HepG2 (cell line): Measurements from ENCODE around the gene DSN1. TPM values are rescaled to one million over a fixed set of nuclear protein-coding genes. Genes with fewer than 3 reads are reported as not detected.

Source experiments
- ADNP ChIP-seq: sonication (generic); formaldehyde crosslinking; IDR thresholded peaks from 2 replicates; pipeline ENCODE4 v1.4.0; 2020; ENCODE audit warnings: missing genetic modification reagents
- DNMT1 ChIP-seq: sonication (generic); formaldehyde crosslinking; IDR thresholded peaks from 2 replicates; pipeline ENCODE4 v1.5.1; 2020; ENCODE audit warnings: mild to moderate bottlenecking, missing genetic modification reagents
- EHMT2 ChIP-seq: fragments of 200-600 bp; sonication (generic); IDR thresholded peaks from 2 replicates; pipeline ENCODE4 v1.7.0; 2017; ENCODE audit warnings: antibody characterized with exemption, low read depth, low read length, borderline replicate concordance
- GABPB1 ChIP-seq: IDR thresholded peaks from 2 replicates; pipeline ENCODE4 v1.6.1; 2016; ENCODE audit warnings: mild to moderate bottlenecking, missing genetic modification reagents, moderate library complexity, missing compliant biosample characterization
- GATA4 ChIP-seq: sonication (generic); IDR thresholded peaks from 2 replicates; pipeline ENCODE4 v1.6.1; 2016; ENCODE audit warnings: antibody characterized with exemption, low read depth, borderline replicate concordance
- HNRNPUL1 ChIP-seq: fragments of 200-400 bp; formaldehyde crosslinking; IDR thresholded peaks from 2 replicates; pipeline ENCODE4 v1.6.1; 2017; ENCODE audit warnings: low read depth, mild to moderate bottlenecking, low read length, moderate library complexity
- KAT7 ChIP-seq: IDR thresholded peaks from 2 replicates; pipeline ENCODE4 v1.6.1; 2018; ENCODE audit warnings: borderline replicate concordance, missing compliant biosample characterization
- KDM1A ChIP-seq: IDR thresholded peaks from 2 replicates; pipeline ENCODE4 v1.6.1; 2016; ENCODE audit warnings: missing compliant biosample characterization
- MED1 ChIP-seq: sonication (generic); formaldehyde crosslinking; IDR thresholded peaks from 2 replicates; pipeline ENCODE4 v1.4.0; 2020; ENCODE audit warnings: missing genetic modification reagents
- MED8 ChIP-seq: sonication (generic); formaldehyde crosslinking; IDR thresholded peaks from 2 replicates; pipeline ENCODE4 v1.8.1; 2023; ENCODE audit warnings: mild to moderate bottlenecking, missing genetic modification reagents; ENCODE audit not compliant: insufficient replicate concordance
- MTF2 ChIP-seq: sonication (generic); formaldehyde crosslinking; IDR thresholded peaks from 2 replicates; pipeline ENCODE4 v1.5.0; 2020; ENCODE audit warnings: missing genetic modification reagents, borderline replicate concordance
- NAIF1 ChIP-seq: sonication (generic); formaldehyde crosslinking; IDR thresholded peaks from 2 replicates; pipeline ENCODE4 v1.5.0; 2020; ENCODE audit warnings: mild to moderate bottlenecking, missing genetic modification reagents, borderline replicate concordance
- NFE2L2 ChIP-seq: fragments of 150-350 bp; IDR thresholded peaks from 2 replicates; pipeline ENCODE4 v1.6.1; 2014; ENCODE audit warnings: low read length
- NONO ChIP-seq, 2 experiments: fragments of 450-650 bp in 1 of 2; sonication (generic) in 1 of 2; formaldehyde crosslinking in 1 of 2; IDR thresholded peaks in 1 of 2; conservative IDR thresholded peaks in 1 of 2; 2 replicates each; pipeline versions ENCODE4 v1.6.1 to v1.8.0; 2017 to 2022; ENCODE audit warnings: mild to moderate bottlenecking in 1 of 2, missing genetic modification reagents in 1 of 2, moderate library complexity in 1 of 2
- NRL ChIP-seq: sonication (generic); formaldehyde crosslinking; IDR thresholded peaks from 2 replicates; pipeline ENCODE4 v1.5.0; 2020; ENCODE audit warnings: missing genetic modification reagents, mild to moderate bottlenecking, moderate library complexity, borderline replicate concordance
- PHF21A ChIP-seq: sonication (generic); formaldehyde crosslinking; IDR thresholded peaks from 2 replicates; pipeline ENCODE4 v1.5.0; 2020; ENCODE audit warnings: mild to moderate bottlenecking, missing genetic modification reagents
- RAD21 ChIP-seq: fragments of 450-650 bp; formaldehyde crosslinking; IDR thresholded peaks from 2 replicates; pipeline ENCODE4 v1.5.0; 2020; ENCODE audit warnings: mild to moderate bottlenecking
- SRSF9 ChIP-seq: fragments of 200-400 bp; formaldehyde crosslinking; IDR thresholded peaks from 2 replicates; pipeline ENCODE4 v1.6.1; 2018; ENCODE audit warnings: borderline replicate concordance, mild to moderate bottlenecking, low read depth, low read length; ENCODE audit not compliant: insufficient read depth, poor library complexity, severe bottlenecking
- TARDBP ChIP-seq: sonication (generic); formaldehyde crosslinking; IDR thresholded peaks from 2 replicates; pipeline ENCODE4 v1.8.0; 2022; ENCODE audit warnings: mild to moderate bottlenecking, missing genetic modification reagents
- ZKSCAN5 ChIP-seq: sonication (generic); formaldehyde crosslinking; IDR thresholded peaks from 2 replicates; pipeline ENCODE4 v1.5.1; 2020; ENCODE audit warnings: mild to moderate bottlenecking, missing genetic modification reagents
- ZMAT5 ChIP-seq: sonication (generic); formaldehyde crosslinking; IDR thresholded peaks from 2 replicates; pipeline ENCODE4 v1.5.0; 2020; ENCODE audit warnings: mild to moderate bottlenecking, low read depth, missing genetic modification reagents, borderline replicate concordance
- ZNF10 ChIP-seq: sonication (generic); formaldehyde crosslinking; IDR thresholded peaks from 2 replicates; pipeline ENCODE4 v1.4.0; 2020; ENCODE audit warnings: mild to moderate bottlenecking, low read depth, missing genetic modification reagents, borderline replicate concordance
- ZNF317 ChIP-seq: sonication (generic); formaldehyde crosslinking; IDR thresholded peaks from 2 replicates; pipeline ENCODE4 v1.5.0; 2020; ENCODE audit warnings: mild to moderate bottlenecking, missing genetic modification reagents
- ZNF432 ChIP-seq: sonication (generic); formaldehyde crosslinking; IDR thresholded peaks from 2 replicates; pipeline ENCODE4 v1.5.0; 2020; ENCODE audit warnings: missing genetic modification reagents, mild to moderate bottlenecking, borderline replicate concordance
- ZNF512 ChIP-seq: sonication (generic); formaldehyde crosslinking; IDR thresholded peaks from 2 replicates; pipeline ENCODE4 v1.4.0; 2020; ENCODE audit warnings: mild to moderate bottlenecking, missing genetic modification reagents
- ZNF773 ChIP-seq: sonication (generic); formaldehyde crosslinking; IDR thresholded peaks from 2 replicates; pipeline ENCODE4 v1.4.0; 2020; ENCODE audit warnings: missing genetic modification reagents, borderline replicate concordance
- ZNF839 ChIP-seq: sonication (generic); formaldehyde crosslinking; IDR thresholded peaks from 2 replicates; pipeline ENCODE4 v1.4.0; 2020; ENCODE audit warnings: missing genetic modification reagents, mild to moderate bottlenecking, borderline replicate concordance
- ZUFSP ChIP-seq: sonication (generic); formaldehyde crosslinking; IDR thresholded peaks from 2 replicates; pipeline ENCODE4 v1.9.0; 2021; ENCODE audit warnings: missing genetic modification reagents, mild to moderate bottlenecking, borderline replicate concordance
- polyA plus RNA-seq, 8 experiments: library from polyadenylated mRNA; depleted of rRNA in 3 of 8; stranded (reverse) in 7 of 8; unstranded in 1 of 8; fragments of >200 nt; fragmentation: Illumina TruSeq in 4 of 8; extraction: Trizol in 4 of 8; gene quantifications; 2 replicates each; pipeline versions ENCODE4 v1.2.1 to v1.2.3, GENCODE V29; 2011 to 2016; ENCODE audit warnings: low read depth in 4 of 8, missing spikeins in 1 of 8, mixed read lengths in 1 of 8; ENCODE audit not compliant: insufficient read depth in 1 of 8
- total RNA-seq, 5 experiments: library from RNA; depleted of rRNA; stranded (reverse); fragments of >200 nt; fragmentation: Illumina TruSeq; extraction: Trizol; gene quantifications; 2 replicates each; pipeline ENCODE4 v1.2.3, GENCODE V29; 2016; ENCODE audit warnings: low read depth in 1 of 5

DSN1 gene
- total and polyA plus RNA-seq, 2 of the 13 experiments (the other 11 are each of a cell fraction or from before 2014, with no cell fraction given), result 18.7 to 53.7 TPM

GRCh38 chr20:36745234-36745926 is 28.2 kb downstream of the DSN1 start (continued):
- TF ChIP-seq SRSF9 (no peak), NRL (CRISPR knock-in tag) (0 out of 2 replicates have a peak, but pooled peaks have one; percentile 70), MTF2 (no peak), ZNF317 (CRISPR knock-in tag) (no peak), ZNF773 (no peak), KAT7 (CRISPR knock-in tag) (no peak; the same call in 1 of the 2 replicates), ZKSCAN5 (CRISPR knock-in tag) (no peak), NAIF1 (CRISPR knock-in tag) (no peak), ZNF432 (CRISPR knock-in tag) (no peak), ZNF839 (CRISPR knock-in tag) (no peak), MED1 (CRISPR knock-in tag) (no peak), MED8 (CRISPR knock-in tag) (no peak), EHMT2 (no peak), TARDBP (CRISPR knock-in tag) (peak; percentile 51), ADNP (CRISPR knock-in tag) (no peak), ZUFSP (CRISPR knock-in tag) (no peak), ZNF512 (CRISPR knock-in tag) (no peak), ZMAT5 (CRISPR knock-in tag) (no peak), HNRNPUL1 (no peak), KDM1A (CRISPR knock-in tag) (no peak; the same call in 1 of the 2 replicates), NONO (IDR thresholded peaks at IDR 0.05) (no peak), NONO (CRISPR knock-in tag; conservative IDR thresholded peaks at IDR 0.05) (no peak; the same call in 1 of the 2 replicates), GABPB1 (no peak), PHF21A (CRISPR knock-in tag) (peak; percentile 29; the same call in 1 of the 2 replicates), DNMT1 (CRISPR knock-in tag) (no peak), NFE2L2 (no peak), RAD21 (CRISPR knock-in tag) (no peak), ZNF10 (CRISPR knock-in tag) (no peak), GATA4 (no peak)
